Common myeloid progenitor, CD34-positive (primary cell): ENCODE results near the gene CLTRN.
"Not testable (repeated sequence)": the region's sequence is repeated elsewhere in the genome, so short reads cannot be mapped to it uniquely, and the experiment has no call there.

ENCODE experiments used
- CTCF ChIA-PET: fragments of 350-600 bp; sonication (Branson Sonifier 250); formaldehyde crosslinking; loops from one replicate; lab custom pipeline; 2021; ENCODE audit warnings: antibody characterized with exemption; lab: Charles Lee
- POLR2A ChIA-PET: fragments of 350-600 bp; sonication (Branson Sonifier 250); formaldehyde crosslinking; loops from one replicate; lab custom pipeline; 2021; ENCODE audit warnings: antibody characterized with exemption; lab: Charles Lee
- DNase-seq, 3 donors: peaks; one replicate each; pipeline versions ENCODE4 v3.0.0 to v3.0.0-alpha.2; 2013
- H3K27ac ChIP-seq, 2 experiments: 1 replicate in 1 of 2; 2 replicates in 1 of 2; pipeline ENCODE4 v1.7.0; 2013; ENCODE audit warnings: inconsistent platforms in 2 of 2, low read length in 2 of 2, mild to moderate bottlenecking in 2 of 2, low read depth in 1 of 2, moderate library complexity in 1 of 2; ENCODE audit not compliant: severe bottlenecking in 2 of 2, insufficient read depth in 1 of 2, poor library complexity in 1 of 2
- H3K27me3 ChIP-seq, 5 experiments: replicated peaks in 2 of 5; 1 replicate in 3 of 5; 2 replicates in 2 of 5; pipeline versions ENCODE4 v1.6.1 to v1.7.0; 2013; ENCODE audit warnings: low read length in 4 of 5, mild to moderate bottlenecking in 2 of 5, moderate library complexity in 2 of 5, inconsistent platforms in 1 of 5; ENCODE audit not compliant: insufficient read depth in 5 of 5, control insufficient read depth in 4 of 5
- H3K36me3 ChIP-seq, 4 experiments: 1 replicate in 2 of 4; 2 replicates in 2 of 4; pipeline versions ENCODE4 v1.6.1 to v1.7.0; 2013; ENCODE audit warnings: low read length in 3 of 4, control low read depth in 1 of 4, mild to moderate bottlenecking in 1 of 4; ENCODE audit not compliant: control insufficient read depth in 4 of 4, insufficient read depth in 4 of 4
- H3K4me1 ChIP-seq, 4 experiments: 1 replicate in 3 of 4; 2 replicates in 1 of 4; pipeline versions ENCODE4 v1.6.1 to v1.7.1; 2013; ENCODE audit warnings: low read length in 3 of 4, mild to moderate bottlenecking in 3 of 4, control low read depth in 1 of 4, inconsistent platforms in 1 of 4, moderate library complexity in 1 of 4; ENCODE audit not compliant: control insufficient read depth in 4 of 4, insufficient read depth in 4 of 4; ENCODE audit errors: control extremely low read depth in 1 of 4
- H3K4me3 ChIP-seq, 7 experiments: 1 replicate in 4 of 7; 2 replicates in 3 of 7; pipeline versions ENCODE4 v1.5.1 to v1.7.0; 2013; ENCODE audit warnings: mild to moderate bottlenecking in 7 of 7, low read length in 6 of 7, moderate library complexity in 6 of 7, inconsistent platforms in 2 of 7, low read depth in 2 of 7, control low read depth in 1 of 7; ENCODE audit not compliant: insufficient read depth in 4 of 7, control insufficient read depth in 1 of 7; ENCODE audit errors: extremely low read depth in 1 of 7
- H3K9me3 ChIP-seq, 5 experiments: 1 replicate in 4 of 5; 2 replicates in 1 of 5; pipeline versions ENCODE4 v1.6.1 to v1.7.1; 2013; ENCODE audit warnings: low read length in 4 of 5, mild to moderate bottlenecking in 2 of 5, inconsistent platforms in 1 of 5, low read depth in 1 of 5, moderate library complexity in 1 of 5; ENCODE audit not compliant: control insufficient read depth in 4 of 5, insufficient read depth in 2 of 5; ENCODE audit errors: control extremely low read depth in 1 of 5
- WGBS: methylation state at CpG from one replicate; pipeline ENCODE4 v1.1.5; 2013; ENCODE audit not compliant: insufficient coverage; 5-methylcytosine and 5-hydroxymethylcytosine counted together

Gene CLTRN

DNA sequence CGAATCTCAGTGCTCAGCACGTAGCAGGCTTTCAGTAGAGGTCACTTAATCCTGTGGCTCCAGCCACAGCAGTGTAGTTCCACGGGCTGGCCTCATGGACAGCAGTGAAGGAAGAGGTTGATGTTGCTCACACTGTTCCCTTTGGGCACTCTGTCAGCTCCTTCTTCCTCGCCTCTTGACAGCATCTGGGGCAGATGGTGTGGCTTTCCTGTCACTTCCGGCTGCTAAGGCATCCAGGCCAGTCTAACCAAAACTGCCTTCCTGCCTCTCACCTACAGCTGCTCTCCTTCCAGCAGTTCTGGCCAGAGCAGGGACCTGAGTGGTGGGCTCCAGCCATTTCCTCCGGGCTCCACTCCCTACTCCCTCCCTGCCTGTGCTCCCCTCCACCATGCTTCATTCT, 9.8 kb downstream of the CLTRN start:
- H3K27ac ChIP-seq, H3K9me3 ChIP-seq, POLR2A ChIA-PET, H3K4me3 ChIP-seq, H3K36me3 ChIP-seq, H3K4me1 ChIP-seq, CTCF ChIA-PET: not testable (repeated sequence)
- peak in 1 of 3 donors; percentile 36 for DNase-seq
- H3K27me3 ChIP-seq: peaks cover 0 to 44% (median 0%) of the 10 kb centered on the region in 5 experiments
- WGBS: 50% methylated on average over 1 of the region's 6 CpGs

DNA sequence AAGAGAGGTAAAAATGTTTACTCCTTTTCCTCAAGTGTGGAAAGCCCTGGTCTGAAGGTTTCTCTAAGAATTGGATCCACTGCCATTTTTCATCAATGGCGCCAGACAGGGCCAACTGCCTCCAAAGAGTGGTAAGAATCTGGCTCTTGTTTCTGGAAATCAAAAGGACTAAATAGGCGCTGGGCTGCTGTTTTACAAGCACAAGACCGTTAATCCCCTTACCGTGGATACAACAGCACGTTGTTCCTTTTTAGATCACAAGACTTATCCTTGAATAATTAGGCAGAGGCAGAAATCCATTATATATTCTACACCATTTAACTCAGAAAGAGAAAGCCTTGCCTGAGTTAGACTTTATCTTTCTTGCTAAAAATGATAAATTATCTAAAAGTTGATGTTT, 10.6 kb downstream of the CLTRN start:
- ChIA-PET CTCF (no interaction called here), POLR2A (no interaction called here)
- Histone ChIP-seq H3K4me3 (no peak overlapping the region), H3K27ac (no peak overlapping the region), H3K27me3 (peaks cover 0 to 41% (median 0%) of the 10 kb centered on the region in 5 experiments), H3K36me3 (no peaks in the 10 kb centered on the region), H3K4me1 (peaks cover 0 to 1% (median 0%) of the 10 kb centered on the region in 4 experiments), H3K9me3 (no peaks in the 10 kb centered on the region)
- no peak for DNase-seq
- WGBS: 73% methylated on average over 3 of the region's 5 CpGs

DNA sequence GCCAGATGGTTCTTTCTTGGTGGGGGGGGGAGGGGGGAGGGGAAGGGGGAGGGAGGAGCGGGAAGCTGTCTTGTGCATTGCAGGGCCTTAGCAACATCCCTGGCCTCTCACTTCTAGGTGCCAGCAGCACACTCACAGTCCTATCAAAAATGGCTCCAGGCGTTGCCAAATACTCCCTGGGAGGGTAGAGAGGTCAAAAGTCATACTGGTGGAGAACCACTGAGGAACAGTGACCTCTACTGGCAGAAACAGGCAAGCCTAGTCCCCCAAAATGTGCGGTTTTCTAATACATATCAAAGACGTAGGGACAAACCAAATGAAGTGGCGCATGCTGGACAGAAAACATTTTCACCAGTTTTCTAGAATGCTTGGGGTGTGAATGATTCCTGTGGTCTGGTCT, 17.1 kb downstream of the CLTRN start:
- peaks cover 0 to 26% (median 0%) of the 10 kb centered on the region in 5 experiments for H3K27me3 ChIP-seq
- DNase-seq, CTCF ChIA-PET, H3K4me3 ChIP-seq, H3K9me3 ChIP-seq, POLR2A ChIA-PET, H3K27ac ChIP-seq, H3K36me3 ChIP-seq, H3K4me1 ChIP-seq: not testable (repeated sequence)
- WGBS: no CpG with 5 or more reads among the region's 5 CpGs

DNA sequence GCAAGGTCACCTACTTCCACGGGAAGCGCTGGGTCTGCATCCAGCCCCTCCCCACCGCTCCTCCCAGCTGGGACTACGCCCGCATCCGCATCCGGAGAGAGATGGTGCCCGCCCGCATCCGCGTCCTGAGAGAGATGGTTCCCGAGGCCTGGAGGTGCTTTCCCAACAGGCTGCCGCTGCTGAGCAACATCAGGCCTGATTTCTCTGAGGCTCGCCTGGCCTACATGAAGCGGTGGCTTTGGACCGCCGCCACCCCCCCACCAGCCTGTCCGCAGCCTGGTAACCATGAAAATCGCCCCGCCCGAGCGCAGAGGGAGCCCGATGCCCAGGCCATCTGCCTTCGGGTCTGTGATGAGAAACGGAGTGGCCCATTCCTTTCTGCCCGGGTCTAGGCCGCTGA, 18.1 kb downstream of the CLTRN start:
- CTCF ChIA-PET: no interaction called here
- no peak for DNase-seq
- 90% methylated on average over 23 of the region's 27 CpGs for WGBS

DNA sequence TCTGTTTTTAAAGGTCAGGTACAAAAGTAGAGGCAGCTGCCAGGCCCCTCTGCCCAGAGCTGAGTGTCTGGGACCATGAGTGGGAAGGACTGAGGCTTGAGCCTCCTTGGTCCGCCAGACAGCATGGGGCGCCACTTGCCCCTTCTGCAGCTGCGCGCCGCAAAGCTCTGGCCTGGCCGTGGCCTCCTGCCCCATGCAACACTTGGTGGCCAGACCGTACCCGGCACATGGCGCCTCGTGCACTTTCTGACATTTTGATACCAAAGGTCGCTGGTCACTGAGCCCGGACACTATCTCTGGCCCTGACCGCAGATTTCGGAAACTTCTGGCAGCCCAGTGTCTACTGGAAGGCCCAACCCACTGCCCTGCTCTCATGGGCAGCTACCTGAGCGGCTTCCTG, 18.6 kb downstream of the CLTRN start:
- Histone ChIP-seq H3K27ac (no peak overlapping the region), H3K27me3 (peaks cover 0 to 27% (median 0%) of the 10 kb centered on the region in 5 experiments), H3K36me3 (no peaks in the 10 kb centered on the region), H3K4me1 (no peaks in the 10 kb centered on the region), H3K9me3 (no peaks in the 10 kb centered on the region), H3K4me3 (no peak overlapping the region)
- WGBS: 93% methylated on average over 13 of the region's 15 CpGs
- DNase-seq: no peak
- ChIA-PET POLR2A (no interaction called here), CTCF (no interaction called here)

More for the DNA sequence above, 18.1 kb downstream of the CLTRN start:
- no peaks in the 10 kb centered on the region for H3K9me3 ChIP-seq
- H3K27ac ChIP-seq: no peak overlapping the region
- H3K4me1 ChIP-seq: no peaks in the 10 kb centered on the region
- no peak overlapping the region for H3K4me3 ChIP-seq
- POLR2A ChIA-PET: no interaction called here
- no peaks in the 10 kb centered on the region for H3K36me3 ChIP-seq
- peaks cover 0 to 28% (median 0%) of the 10 kb centered on the region in 5 experiments for H3K27me3 ChIP-seq

DNA sequence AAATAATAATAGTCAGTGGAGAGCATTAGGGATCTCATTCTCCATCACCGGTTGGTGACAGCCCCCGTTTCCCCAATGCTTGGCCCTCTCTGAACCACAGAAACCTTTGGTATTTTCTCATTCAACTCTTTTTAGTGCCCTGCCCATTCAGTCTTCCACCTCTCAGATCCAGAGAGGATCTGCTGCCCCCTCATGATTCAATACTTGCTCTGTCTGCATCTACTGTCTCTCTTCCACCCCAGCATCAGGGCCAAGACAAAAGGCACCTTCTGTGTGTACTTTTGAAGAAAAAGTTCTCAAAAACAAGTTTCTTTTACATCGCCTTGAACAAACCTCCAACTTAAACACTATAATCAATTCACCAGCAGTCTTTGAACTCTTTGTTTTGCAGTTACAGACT, 19.3 kb downstream of the CLTRN start:
- POLR2A ChIA-PET: no interaction called here
- no peaks in the 10 kb centered on the region for H3K9me3 ChIP-seq
- WGBS: 88% methylated on average over 2 of the region's 3 CpGs
- no peak overlapping the region for H3K27ac ChIP-seq
- H3K4me1 ChIP-seq: no peaks in the 10 kb centered on the region
- no peak overlapping the region for H3K4me3 ChIP-seq
- DNase-seq: no peak
- no peaks in the 10 kb centered on the region for H3K36me3 ChIP-seq
- CTCF ChIA-PET: no interaction called here
- H3K27me3 ChIP-seq: peaks cover 0 to 24% (median 0%) of the 10 kb centered on the region in 5 experiments

DNA sequence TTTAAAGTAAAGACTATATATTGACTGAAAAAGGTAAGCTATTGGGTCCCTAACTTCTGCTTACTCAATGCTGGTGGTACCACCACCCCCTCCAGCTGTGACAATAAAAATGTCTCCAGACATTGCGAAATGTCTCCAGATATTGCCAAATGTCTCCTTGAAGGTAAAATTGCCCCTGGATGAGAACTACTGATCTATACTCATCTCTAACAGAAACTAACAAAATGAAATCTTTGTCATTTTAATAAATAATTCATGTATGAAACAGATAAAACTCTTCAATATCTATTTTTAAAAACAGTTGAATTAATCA, 20.1 kb downstream of the CLTRN start:
- POLR2A ChIA-PET: no interaction called here

More for the DNA sequence above, 20.1 kb downstream of the CLTRN start:
- H3K36me3 ChIP-seq: no peaks in the 10 kb centered on the region
- CTCF ChIA-PET: no interaction called here
- peaks cover 0 to 26% (median 0%) of the 10 kb centered on the region in 5 experiments for H3K27me3 ChIP-seq
- no peak for DNase-seq
- no peak overlapping the region for H3K27ac ChIP-seq
- no peak overlapping the region for H3K4me3 ChIP-seq
- WGBS: 100% methylated on average over 1 of the region's 1 CpG
- H3K9me3 ChIP-seq: no peaks in the 10 kb centered on the region
- no peaks in the 10 kb centered on the region for H3K4me1 ChIP-seq
